ENCODE data around the gene FNDC3B.
A peak's percentile ranks its signal among the peaks of the same experiment; 100 is the strongest.

The FNDC3B gene

GRCh38 chr3:172096881-172097420 lies 57.6 kb downstream of the FNDC3B start:
- no peak for DNase-seq (ENCODE audit: low spot score)

- no peak for DNase-seq (ENCODE audit: low spot score)
Measured at GRCh38 chr3:172097585-172097984, 58.2 kb downstream of the FNDC3B start.

DNA sequence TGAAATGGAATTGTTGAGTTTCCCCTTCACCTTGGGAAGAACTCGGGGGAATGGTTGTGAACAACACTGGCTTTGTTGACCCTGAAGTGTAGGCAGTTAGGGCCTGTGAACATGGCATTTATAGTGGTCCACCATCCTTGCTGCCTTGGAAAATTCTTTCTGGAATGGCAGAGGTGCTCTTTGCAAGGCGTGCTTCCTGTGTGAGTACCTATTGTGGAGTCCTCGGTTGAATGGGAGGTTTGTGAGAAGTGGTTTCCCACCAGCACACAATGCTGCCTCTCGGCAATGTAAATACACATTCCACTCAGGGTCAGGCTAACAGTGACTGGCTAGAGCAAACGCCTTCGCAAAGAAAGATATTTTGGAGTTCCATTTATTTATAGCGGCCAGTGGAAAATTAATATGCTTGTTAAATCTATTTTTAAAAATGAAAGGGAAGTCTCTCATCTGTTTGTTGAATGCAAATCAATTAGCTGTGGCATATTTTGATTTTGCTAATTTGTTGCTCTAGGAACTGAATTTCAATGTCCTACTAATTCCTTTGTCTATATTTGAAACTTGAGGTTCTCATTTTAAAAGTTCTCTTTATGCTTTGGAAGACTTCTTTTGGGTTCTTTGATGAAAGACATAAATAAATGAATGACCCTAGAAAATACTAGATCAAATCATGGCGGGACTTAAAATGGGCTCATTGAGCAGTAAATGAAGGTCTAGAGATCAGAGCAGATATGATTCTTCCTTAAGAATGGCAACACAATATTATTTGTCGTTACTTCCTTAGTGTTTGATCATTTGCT lies 59.5 kb downstream of the FNDC3B start:
- no peak for DNase-seq (ENCODE audit: low spot score)

DNA sequence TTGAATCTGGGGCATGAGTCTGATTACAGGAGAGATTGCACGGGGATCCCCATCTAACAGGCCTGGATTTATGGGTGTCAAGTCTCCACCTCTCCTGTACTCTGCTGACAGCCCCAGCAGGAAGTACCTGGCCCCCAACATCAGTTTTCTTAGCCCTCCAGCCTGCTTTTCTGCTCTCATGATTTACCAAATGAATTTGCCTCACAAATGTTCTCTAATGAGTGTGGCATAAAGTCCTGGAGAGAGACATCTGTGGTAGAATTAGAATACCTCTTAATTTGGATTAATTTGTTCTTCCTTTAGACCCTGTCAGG lies 60.1 kb downstream of the FNDC3B start:
- no peak for DNase-seq (ENCODE audit: low spot score)

GRCh38 chr3:172100482-172100881 lies 61.1 kb downstream of the FNDC3B start:
- no peak for DNase-seq (ENCODE audit: low spot score)

- DNase-seq (ENCODE audit: low spot score), result no peak
Measured at GRCh38 chr3:172101107-172101506, 61.7 kb downstream of the FNDC3B start.

GRCh38 chr3:172102123-172102882 lies 62.9 kb downstream of the FNDC3B start:
- no peak for DNase-seq (ENCODE audit: low spot score)

- DNase-seq (ENCODE audit: low spot score), result no peak
Measured at GRCh38 chr3:172102883-172103310, 63.5 kb downstream of the FNDC3B start.

- no peak for DNase-seq (ENCODE audit: low spot score)
Measured at GRCh38 chr3:172103724-172104123, 64.3 kb downstream of the FNDC3B start.

DNA sequence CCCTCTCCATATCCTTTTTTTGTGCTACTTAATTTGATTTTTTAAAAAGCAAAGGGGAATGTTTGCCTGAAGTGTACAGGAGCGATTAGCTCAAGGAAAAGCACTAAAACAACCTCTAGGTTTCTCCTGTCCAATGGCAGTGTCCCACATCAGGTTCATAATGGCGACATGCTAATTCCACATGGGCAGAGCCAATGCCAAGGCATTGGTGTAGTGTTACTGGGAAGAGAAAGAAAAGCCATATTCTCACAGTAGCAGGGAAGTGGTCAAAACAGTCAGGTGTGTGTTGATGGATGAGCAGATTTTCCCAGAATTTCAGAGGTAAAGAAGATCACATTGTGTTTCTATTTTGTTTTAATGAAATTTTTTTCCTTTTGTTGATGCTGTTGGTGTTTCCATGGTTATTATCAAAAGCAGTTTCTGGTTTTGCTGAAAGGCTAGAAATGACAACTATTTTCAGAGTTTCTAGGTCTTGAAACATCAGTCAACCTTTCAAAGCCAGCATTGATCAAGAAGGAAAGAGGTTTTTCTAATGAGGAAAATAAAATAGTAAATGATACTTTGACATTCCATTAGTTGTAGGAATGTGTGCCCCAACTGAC lies 65.2 kb downstream of the FNDC3B start:
- no peak for DNase-seq (ENCODE audit: low spot score)

DNA sequence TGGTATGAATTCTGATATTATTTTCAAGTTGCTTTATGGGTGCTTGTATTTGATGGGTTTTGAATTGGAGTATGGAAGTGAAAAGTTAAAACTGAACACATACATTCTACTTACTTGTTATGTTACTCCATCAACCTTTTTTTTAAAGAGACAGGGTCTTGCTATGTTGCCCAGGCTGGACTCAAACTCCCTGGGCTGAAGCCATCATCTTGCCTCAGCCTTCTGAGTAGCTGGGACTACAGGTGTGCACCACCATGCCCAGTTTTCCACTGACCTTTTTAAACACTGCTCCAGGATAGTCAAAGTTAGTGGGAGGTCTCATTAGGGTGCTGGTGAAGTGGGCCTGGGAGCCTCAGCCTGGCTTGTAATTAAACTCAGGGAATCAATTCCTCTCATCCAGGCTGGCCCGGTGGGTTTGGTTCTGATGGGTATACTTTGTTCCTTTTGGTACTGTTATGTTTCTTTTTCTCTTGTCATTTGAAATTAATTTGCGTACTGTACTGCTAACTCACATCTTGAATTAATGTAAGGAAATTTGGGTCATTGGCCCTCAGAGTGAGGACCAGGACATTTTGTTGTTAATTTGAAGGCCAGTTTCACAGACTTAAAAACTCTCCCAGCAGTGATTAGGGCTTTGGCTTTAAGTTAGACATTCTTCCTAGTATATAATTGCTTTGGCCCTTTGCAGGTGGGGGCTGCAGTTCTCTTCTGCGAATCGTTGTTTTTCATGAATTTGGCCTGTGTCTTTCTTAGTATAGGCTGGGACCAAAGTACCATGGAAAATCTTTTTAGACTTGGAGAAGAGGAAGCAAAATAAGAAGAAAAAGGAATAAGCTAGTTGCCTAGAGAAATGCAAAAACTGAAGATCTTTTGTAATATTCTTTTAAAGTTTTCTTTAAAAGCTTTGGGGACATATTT lies 66.9 kb downstream of the FNDC3B start:
- no peak for DNase-seq (ENCODE audit: low spot score)

DNA sequence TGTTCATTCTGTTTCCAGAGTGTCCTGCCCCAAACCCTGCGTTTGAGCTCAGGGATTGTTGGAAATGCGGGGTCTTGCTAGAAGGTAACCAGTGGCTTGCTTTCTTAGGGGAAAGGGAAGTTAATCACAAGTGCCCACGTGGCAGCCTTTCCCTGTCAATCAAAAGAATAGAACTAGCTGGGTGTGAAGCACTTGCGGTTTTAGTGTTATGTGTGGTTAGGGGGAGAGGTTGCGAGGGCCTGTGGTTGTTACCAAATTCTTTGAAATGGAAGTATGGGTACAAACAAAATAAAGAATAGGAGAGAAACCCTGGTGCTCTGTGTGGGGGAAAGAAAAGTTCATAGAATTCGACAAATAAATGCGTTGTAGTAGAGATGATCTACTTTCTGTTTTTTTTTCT lies 67.6 kb downstream of the FNDC3B start:
- peak; percentile 77 for DNase-seq (ENCODE audit: low spot score)

GRCh38 chr3:172107403-172107802 lies 68.0 kb downstream of the FNDC3B start:
- no peak for DNase-seq (ENCODE audit: low spot score)

- no peak for DNase-seq (ENCODE audit: low spot score)
Measured at GRCh38 chr3:172110127-172110779, 70.9 kb downstream of the FNDC3B start.

GRCh38 chr3:172111163-172111562 lies 71.8 kb downstream of the FNDC3B start:
- no peak for DNase-seq (ENCODE audit: low spot score)

DNA sequence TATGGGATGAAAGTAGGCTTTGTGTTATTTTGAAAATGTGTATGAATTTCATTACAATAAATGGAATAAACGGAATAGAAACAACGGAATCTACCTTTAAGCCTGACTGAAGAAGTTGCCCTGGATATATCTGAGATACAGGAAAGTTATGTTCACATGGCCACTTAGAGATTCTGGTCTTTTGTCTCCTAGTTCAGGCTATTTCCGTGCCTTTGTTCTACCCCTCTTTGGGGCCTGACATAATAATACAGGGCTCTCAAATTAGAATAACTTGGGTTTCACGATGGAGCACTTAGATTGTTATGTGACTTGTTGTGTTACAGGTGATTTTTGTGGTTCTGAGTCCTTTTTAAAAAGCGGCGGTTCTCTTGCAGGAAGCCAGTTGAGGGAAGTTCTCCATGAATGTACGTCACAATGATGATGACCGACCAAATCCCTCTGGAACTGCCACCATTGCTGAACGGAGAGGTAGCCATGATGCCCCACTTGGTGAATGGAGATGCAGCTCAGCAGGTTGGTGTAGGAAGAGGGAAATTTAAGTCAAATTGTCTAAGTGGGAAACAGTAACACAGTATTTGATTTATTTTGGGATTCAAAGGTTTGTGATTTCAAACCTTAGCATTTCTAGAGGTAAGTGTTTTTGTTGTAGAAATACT lies 72.8 kb downstream of the FNDC3B start:
- DNase-seq (ENCODE audit: low spot score), result no peak

DNA sequence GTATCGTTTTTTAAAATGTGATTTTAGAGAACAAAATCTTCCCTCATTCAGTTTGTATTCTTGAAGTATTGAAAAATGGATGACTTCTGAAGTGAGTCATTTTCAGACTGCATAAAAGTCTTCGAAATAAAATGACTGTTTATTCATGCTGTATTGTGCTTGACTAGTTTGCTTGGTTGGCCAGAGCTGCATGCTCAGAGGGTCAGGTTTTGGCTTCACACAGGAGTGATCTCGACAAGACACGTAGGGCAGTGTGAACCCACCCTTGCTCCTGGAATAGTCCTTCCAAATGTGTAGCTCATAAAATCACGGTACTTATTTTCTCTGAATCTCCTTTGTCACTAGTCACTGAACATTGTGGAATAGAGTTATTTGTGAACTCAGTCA lies 73.3 kb downstream of the FNDC3B start:
- DNase-seq (ENCODE audit: low spot score), result no peak

DNA sequence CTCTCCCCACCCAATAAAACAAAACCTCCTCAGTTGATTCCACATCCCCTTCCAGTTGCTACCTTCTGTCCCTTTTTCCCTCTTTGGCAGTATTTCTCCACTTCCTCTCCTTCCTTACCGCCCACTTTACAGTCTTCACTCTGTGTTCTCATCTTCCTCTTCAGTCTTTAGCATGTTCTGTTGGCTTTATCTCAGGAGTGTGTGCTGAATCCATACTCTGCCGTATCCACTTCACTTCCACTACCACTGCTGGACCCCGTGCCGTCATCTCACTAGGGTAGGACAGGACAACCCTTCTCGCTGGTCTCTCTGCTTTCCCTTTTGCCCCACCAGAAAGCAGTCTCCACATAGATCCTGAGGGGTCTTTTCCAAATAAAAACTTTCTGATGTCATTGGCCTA lies 74.3 kb downstream of the FNDC3B start:
- no peak for DNase-seq (ENCODE audit: low spot score)

GRCh38 chr3:172115059-172115458 lies 75.7 kb downstream of the FNDC3B start:
- DNase-seq (ENCODE audit: low spot score), result no peak

DNA sequence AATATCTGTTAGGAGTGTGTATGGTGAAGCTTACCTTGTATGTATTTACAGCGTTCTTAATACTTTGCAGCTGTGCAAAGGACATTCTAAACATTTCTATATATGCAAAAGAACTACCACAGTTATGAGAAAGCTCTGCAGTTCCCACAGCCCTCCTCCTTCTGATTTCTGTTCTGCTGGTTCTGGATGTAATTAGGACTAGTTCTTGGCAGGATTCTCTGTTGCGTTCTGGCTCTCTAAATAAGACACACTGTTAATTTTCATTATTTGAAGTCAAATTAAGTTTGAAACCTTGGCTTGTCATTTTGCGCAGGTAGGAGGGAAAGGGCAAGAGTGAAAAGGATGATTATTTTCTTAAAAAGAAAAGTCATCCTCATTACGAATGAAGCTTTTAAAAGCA lies 76.4 kb downstream of the FNDC3B start:
- no peak for DNase-seq (ENCODE audit: low spot score)

DNA sequence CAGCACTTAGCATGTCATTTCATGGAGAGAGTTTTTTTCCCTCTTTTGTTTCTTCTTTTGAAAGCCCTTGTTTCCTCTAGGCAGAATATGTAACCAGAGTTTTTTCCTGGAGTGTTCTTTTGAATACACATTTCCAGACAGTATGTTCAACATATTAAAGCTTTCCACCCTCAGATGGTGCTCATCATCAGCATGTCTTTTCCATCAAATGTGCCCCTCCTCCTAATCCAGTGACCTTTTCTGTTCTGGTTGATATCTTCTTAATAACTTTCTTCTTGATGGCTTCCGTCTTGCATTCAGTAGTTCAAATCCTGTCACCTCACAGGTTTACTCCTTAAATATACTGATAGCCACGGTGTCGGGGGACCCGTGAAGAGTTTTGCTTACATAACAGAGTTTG lies 78.6 kb downstream of the FNDC3B start:
- DNase-seq (ENCODE audit: low spot score), result no peak
